ENCODE data around the gene ADD3. TPM values are rescaled to one million over a fixed set of nuclear protein-coding genes. Genes with fewer than 3 reads are reported as not detected.

ADD3 gene
- total and polyA plus RNA-seq, 5 donors from 2014 or later: 341 to 405 (median 376) TPM

DNA sequence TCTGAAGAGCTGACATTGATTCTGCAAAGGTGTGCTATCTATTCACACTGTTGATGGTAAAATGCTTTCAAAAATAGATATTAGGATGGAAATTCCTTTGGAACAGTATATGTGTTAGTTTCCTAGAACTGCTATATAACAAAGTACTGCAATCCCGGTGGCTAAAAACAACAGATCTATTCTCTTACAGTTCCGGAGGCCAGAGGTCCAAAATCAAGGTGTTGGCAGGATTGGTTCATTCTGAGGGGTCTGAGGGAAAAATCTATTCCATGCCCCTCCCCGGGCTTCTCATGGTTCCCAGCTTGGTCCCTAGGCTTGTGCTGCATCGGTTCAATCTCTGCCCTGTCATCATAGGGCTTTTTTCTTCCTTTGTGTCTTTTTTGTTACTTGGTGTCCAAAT, 79.9 kb downstream of the ADD3 start:
- Mint-ChIP-seq H3K36me3 (peaks cover 40% of the 10 kb centered on the region), H3K4me3 (peak overlapping the region in 3 of 4 donors; percentile 7 to 38 (median 15)), H3K9me3 (no peaks in the 10 kb centered on the region), H3K27ac (peak overlapping the region; percentile 63 to 92 (median 72)), H3K4me1 (peaks cover 35 to 92% (median 63%) of the 10 kb centered on the region in 4 donors), H3K27me3 (no peaks in the 10 kb centered on the region)
- ATAC-seq (ENCODE audit: low read depth in 2 of 2) (no peak), DNase-seq (no peak)
- H3K27me3 ChIP-seq (ENCODE audit: control insufficient read depth, insufficient read depth, low read length): no peaks in the 10 kb centered on the region
- H3K36me3 ChIP-seq (ENCODE audit: control insufficient read depth, insufficient read depth, low read length): no peaks in the 10 kb centered on the region
- H3K4me1 ChIP-seq (ENCODE audit: control insufficient read depth, insufficient read depth, low read length, poor library complexity, severe bottlenecking): peaks cover 49% of the 10 kb centered on the region
- H3K27ac ChIP-seq (ENCODE audit: insufficient read depth, low read length, poor library complexity, severe bottlenecking): no peak overlapping the region
- H3K9me3 ChIP-seq (ENCODE audit: control insufficient read depth in 2 of 2, low read length in 2 of 2): no peaks in the 10 kb centered on the region
- no peak overlapping the region for H3K4me3 ChIP-seq (ENCODE audit: low read depth, low read length)

DNA sequence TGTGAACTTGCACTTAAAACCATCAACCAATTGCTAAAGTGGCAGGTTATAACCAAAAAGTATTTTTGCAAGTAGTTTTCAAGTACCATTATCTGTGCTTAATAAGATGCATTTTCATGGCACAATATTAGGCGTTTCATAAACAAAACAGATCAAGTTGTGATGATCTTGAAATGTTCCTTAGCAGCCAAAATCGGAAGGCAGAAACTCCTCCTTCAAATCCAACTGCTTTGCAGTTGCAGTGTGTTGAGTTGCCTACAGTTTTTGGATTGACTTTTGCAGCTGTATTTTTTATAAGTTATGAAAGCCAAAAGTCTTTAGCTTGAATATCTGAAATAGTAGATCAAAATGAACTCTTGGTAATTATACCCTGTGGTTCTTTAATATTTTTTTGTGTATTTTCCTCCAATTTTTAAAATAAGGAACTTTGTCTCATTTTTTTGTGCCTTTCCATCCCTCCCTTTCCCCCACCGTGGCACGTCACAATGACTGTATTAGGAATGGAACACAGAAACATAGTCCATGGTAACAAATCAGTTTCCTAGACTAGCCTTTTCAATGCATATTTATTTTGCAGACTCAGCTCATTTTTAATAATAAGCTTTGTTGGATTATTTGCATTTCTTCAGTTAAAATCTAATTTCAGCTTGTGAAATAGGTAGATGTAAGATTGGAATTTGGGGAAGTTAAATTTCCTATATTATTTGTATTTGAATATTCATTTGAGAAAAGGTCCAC, 80.8 kb downstream of the ADD3 start:
- ATAC-seq (ENCODE audit: low read depth in 2 of 2) (no peak), DNase-seq (no peak)
- Histone ChIP-seq H3K27me3 (ENCODE audit: control insufficient read depth, insufficient read depth, low read length) (no peaks in the 10 kb centered on the region), H3K4me3 (ENCODE audit: low read depth, low read length) (no peak overlapping the region), H3K9me3 (ENCODE audit: control insufficient read depth in 2 of 2, low read length in 2 of 2) (no peaks in the 10 kb centered on the region), H3K27ac (ENCODE audit: insufficient read depth, low read length, poor library complexity, severe bottlenecking) (no peak overlapping the region), H3K4me1 (ENCODE audit: control insufficient read depth, insufficient read depth, low read length, poor library complexity, severe bottlenecking) (peaks cover 44% of the 10 kb centered on the region), H3K36me3 (ENCODE audit: control insufficient read depth, insufficient read depth, low read length) (no peaks in the 10 kb centered on the region)
- no peaks in the 10 kb centered on the region for H3K9me3 Mint-ChIP-seq
- peak overlapping the region in 2 of 4 donors; percentile 2 to 23 for H3K4me3 Mint-ChIP-seq
- H3K36me3 Mint-ChIP-seq: peaks cover 35% of the 10 kb centered on the region
- peak overlapping the region in 1 of 3 donors; percentile 63 for H3K27ac Mint-ChIP-seq
- H3K27me3 Mint-ChIP-seq: no peaks in the 10 kb centered on the region
- peaks cover 30 to 92% (median 61%) of the 10 kb centered on the region in 4 donors for H3K4me1 Mint-ChIP-seq

DNA sequence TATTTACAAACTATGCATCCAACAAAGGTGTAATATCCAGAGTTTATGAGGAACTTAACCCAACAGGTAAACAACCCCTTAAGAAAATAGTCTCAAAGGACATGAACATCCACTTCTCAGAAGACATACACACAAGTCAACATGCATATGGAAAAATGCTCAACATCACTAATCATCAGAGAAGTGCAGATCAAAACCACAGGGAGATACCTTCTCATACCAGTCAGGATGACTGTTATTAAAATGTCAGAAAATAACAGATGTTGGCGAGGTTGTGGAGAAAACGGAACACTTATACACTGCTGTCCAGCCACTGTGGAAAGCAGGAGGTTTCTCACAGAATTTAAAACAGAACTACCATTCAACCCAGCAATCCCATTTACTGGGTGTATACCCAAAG, 84.0 kb downstream of the ADD3 start:
- Mint-ChIP-seq H3K9me3 (no peaks in the 10 kb centered on the region), H3K36me3 (peaks cover 19% of the 10 kb centered on the region), H3K4me1 (peaks cover 44 to 93% (median 63%) of the 10 kb centered on the region in 4 donors), H3K27me3 (no peaks in the 10 kb centered on the region), H3K4me3 (peak overlapping the region in 1 of 4 donors; percentile 19), H3K27ac (peak overlapping the region in 1 of 3 donors; percentile 85)
- no peak for ATAC-seq (ENCODE audit: low read depth in 2 of 2)
- Histone ChIP-seq H3K27me3 (ENCODE audit: control insufficient read depth, insufficient read depth, low read length) (no peaks in the 10 kb centered on the region), H3K9me3 (ENCODE audit: control insufficient read depth in 2 of 2, low read length in 2 of 2) (no peaks in the 10 kb centered on the region), H3K4me3 (ENCODE audit: low read depth, low read length) (no peak overlapping the region), H3K4me1 (ENCODE audit: control insufficient read depth, insufficient read depth, low read length, poor library complexity, severe bottlenecking) (peaks cover 36% of the 10 kb centered on the region), H3K36me3 (ENCODE audit: control insufficient read depth, insufficient read depth, low read length) (no peaks in the 10 kb centered on the region), H3K27ac (ENCODE audit: insufficient read depth, low read length, poor library complexity, severe bottlenecking) (no peak overlapping the region)
- no peak for DNase-seq

DNA sequence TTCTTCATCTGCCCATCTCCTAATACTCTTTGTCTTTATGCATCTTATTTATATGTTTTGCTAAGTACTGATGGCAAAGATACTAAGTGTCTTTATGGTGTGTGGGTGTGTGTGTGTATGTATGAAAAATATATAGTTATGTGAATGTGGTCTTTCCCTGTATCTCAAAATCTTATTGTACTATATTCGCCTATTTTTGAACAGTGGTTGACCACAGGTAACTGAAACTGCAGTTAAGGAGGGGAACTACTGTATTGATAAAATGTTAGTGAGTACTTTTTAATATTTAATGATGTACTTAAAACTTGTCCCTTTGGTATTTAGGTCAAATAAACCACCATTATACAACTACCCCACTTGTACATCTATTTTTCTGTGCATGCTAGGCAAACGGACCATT, 85.9 kb downstream of the ADD3 start:
- H3K4me3 Mint-ChIP-seq: peak overlapping the region in 1 of 4 donors; percentile 29
- Histone ChIP-seq H3K27ac (ENCODE audit: insufficient read depth, low read length, poor library complexity, severe bottlenecking) (no peak overlapping the region), H3K27me3 (ENCODE audit: control insufficient read depth, insufficient read depth, low read length) (no peaks in the 10 kb centered on the region), H3K36me3 (ENCODE audit: control insufficient read depth, insufficient read depth, low read length) (no peaks in the 10 kb centered on the region), H3K9me3 (ENCODE audit: control insufficient read depth in 2 of 2, low read length in 2 of 2) (no peaks in the 10 kb centered on the region), H3K4me3 (ENCODE audit: low read depth, low read length) (peak overlapping the region; percentile 40), H3K4me1 (ENCODE audit: control insufficient read depth, insufficient read depth, low read length, poor library complexity, severe bottlenecking) (peaks cover 19% of the 10 kb centered on the region)
- DNase-seq: no peak
- H3K27me3 Mint-ChIP-seq: no peaks in the 10 kb centered on the region
- peaks cover 14% of the 10 kb centered on the region for H3K36me3 Mint-ChIP-seq
- no peaks in the 10 kb centered on the region for H3K9me3 Mint-ChIP-seq
- H3K4me1 Mint-ChIP-seq: peaks cover 41 to 92% (median 61%) of the 10 kb centered on the region in 4 donors
- ATAC-seq (ENCODE audit: low read depth in 2 of 2): no peak
- no peak overlapping the region for H3K27ac Mint-ChIP-seq

DNA sequence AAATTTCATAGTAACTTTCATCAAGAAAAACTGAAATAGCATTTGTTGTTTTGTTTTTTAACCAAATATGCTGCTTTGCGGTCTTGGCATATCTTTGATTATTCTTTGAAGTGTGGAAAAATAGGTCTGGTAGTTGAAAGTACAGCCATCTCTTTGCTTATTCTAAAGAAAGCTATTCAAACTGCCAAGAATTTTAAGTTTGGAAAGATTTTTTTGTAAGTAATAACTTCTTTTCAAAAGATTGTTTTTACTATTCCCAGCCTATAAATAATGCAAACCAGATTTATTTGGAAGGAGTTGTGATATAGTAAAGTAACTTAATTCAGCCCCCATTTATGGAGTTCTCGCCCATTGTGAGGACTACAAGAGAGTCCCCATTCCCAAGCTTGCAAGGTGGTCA, 87.0 kb downstream of the ADD3 start:
- no peaks in the 10 kb centered on the region for H3K27me3 Mint-ChIP-seq
- ATAC-seq (ENCODE audit: low read depth in 2 of 2): no peak
- Histone ChIP-seq H3K4me3 (ENCODE audit: low read depth, low read length) (no peak overlapping the region), H3K27me3 (ENCODE audit: control insufficient read depth, insufficient read depth, low read length) (no peaks in the 10 kb centered on the region), H3K9me3 (ENCODE audit: control insufficient read depth in 2 of 2, low read length in 2 of 2) (no peaks in the 10 kb centered on the region), H3K27ac (ENCODE audit: insufficient read depth, low read length, poor library complexity, severe bottlenecking) (no peak overlapping the region), H3K4me1 (ENCODE audit: control insufficient read depth, insufficient read depth, low read length, poor library complexity, severe bottlenecking) (peaks cover 21% of the 10 kb centered on the region), H3K36me3 (ENCODE audit: control insufficient read depth, insufficient read depth, low read length) (no peaks in the 10 kb centered on the region)
- H3K27ac Mint-ChIP-seq: peak overlapping the region in 1 of 3 donors; percentile 46
- peaks cover 45 to 87% (median 62%) of the 10 kb centered on the region in 4 donors for H3K4me1 Mint-ChIP-seq
- DNase-seq: no peak
- no peak overlapping the region for H3K4me3 Mint-ChIP-seq
- peaks cover 17% of the 10 kb centered on the region for H3K36me3 Mint-ChIP-seq
- no peaks in the 10 kb centered on the region for H3K9me3 Mint-ChIP-seq

DNA sequence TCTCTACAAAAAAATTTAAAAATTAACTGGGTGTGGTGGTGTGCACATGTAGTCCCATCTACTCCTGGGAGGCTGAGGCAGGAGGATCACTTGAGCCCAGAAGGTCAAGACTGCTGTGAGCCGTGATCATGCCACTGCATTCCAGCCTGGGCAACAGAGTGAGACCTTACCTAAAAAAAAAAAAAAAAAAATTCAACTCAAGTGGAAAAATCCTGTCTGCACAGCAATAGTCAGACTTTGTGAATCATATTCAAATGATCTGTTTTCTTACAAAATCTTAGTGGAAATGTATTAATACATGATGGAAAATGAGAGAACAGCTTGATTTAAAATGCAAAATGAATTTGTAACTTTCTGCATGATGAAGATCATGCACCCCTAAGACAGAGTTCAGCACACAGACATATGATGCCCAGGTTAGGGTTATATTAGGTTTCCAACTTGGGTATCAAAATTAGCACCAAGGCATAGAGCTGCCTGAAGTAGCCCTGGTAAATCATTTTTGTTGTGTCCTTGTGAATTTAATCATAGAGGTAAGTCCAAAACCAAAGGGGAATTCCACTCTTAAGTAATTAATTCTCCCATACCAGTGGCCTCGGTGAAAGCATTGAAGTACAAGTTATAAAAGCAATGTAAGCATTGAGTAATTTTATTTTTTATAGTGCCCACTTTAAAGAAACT, 93.8 kb downstream of the ADD3 start:
- no peak overlapping the region for H3K4me3 Mint-ChIP-seq
- no peaks in the 10 kb centered on the region for H3K27me3 Mint-ChIP-seq
- H3K27ac Mint-ChIP-seq: peak overlapping the region in 2 of 3 donors; percentile 62 to 74

DNA sequence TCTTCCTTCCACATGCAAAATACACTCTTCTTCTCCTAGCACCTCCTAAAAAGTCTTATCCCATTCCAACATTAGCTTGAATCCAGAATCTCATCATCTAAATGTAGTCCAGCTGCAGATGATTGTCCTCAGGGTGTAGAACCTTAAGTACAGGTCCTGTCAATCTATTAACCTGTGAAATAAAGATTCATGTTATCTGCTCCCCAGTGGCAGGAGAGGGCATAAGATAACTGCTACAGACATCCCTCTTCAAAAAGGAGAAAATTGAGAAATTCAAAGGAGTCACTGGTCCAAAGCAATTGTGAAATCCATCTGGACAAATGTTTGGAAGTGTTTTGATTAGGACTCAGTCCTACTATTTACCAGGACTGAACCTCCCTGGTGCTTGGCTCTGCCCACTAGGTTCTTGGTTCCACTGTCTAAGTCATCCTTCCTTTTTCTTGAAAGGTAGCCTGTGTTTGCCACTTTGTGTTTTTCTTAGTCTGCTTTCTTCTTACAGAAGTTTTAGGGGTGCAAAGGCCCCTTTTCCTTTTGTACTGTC, 96.2 kb downstream of the ADD3 start:
- Mint-ChIP-seq H3K4me1 (peaks cover 40 to 75% (median 54%) of the 10 kb centered on the region in 4 donors), H3K27ac (peak overlapping the region; percentile 25 to 99 (median 88)), H3K36me3 (peaks cover 54% of the 10 kb centered on the region), H3K9me3 (no peaks in the 10 kb centered on the region), H3K27me3 (no peaks in the 10 kb centered on the region), H3K4me3 (no peak overlapping the region)
- Histone ChIP-seq H3K27me3 (ENCODE audit: control insufficient read depth, insufficient read depth, low read length) (no peaks in the 10 kb centered on the region), H3K36me3 (ENCODE audit: control insufficient read depth, insufficient read depth, low read length) (peaks cover 50% of the 10 kb centered on the region), H3K4me1 (ENCODE audit: control insufficient read depth, insufficient read depth, low read length, poor library complexity, severe bottlenecking) (peaks cover 5% of the 10 kb centered on the region), H3K9me3 (ENCODE audit: control insufficient read depth in 2 of 2, low read length in 2 of 2) (no peaks in the 10 kb centered on the region), H3K4me3 (ENCODE audit: low read depth, low read length) (no peak overlapping the region), H3K27ac (ENCODE audit: insufficient read depth, low read length, poor library complexity, severe bottlenecking) (no peak overlapping the region)
- ATAC-seq (ENCODE audit: low read depth in 2 of 2) (no peak), DNase-seq (no peak)

More for the DNA sequence above, 93.8 kb downstream of the ADD3 start:
- DNase-seq (no peak), ATAC-seq (ENCODE audit: low read depth in 2 of 2) (no peak)
- no peaks in the 10 kb centered on the region for H3K9me3 ChIP-seq (ENCODE audit: control insufficient read depth in 2 of 2, low read length in 2 of 2)
- H3K4me3 ChIP-seq (ENCODE audit: low read depth, low read length): no peak overlapping the region
- H3K36me3 ChIP-seq (ENCODE audit: control insufficient read depth, insufficient read depth, low read length): peaks cover 40% of the 10 kb centered on the region
- Mint-ChIP-seq H3K36me3 (peaks cover 33% of the 10 kb centered on the region), H3K9me3 (no peaks in the 10 kb centered on the region), H3K4me1 (peaks cover 41 to 75% (median 57%) of the 10 kb centered on the region in 4 donors)
- H3K27me3 ChIP-seq (ENCODE audit: control insufficient read depth, insufficient read depth, low read length): no peaks in the 10 kb centered on the region
- peaks cover 8% of the 10 kb centered on the region for H3K4me1 ChIP-seq (ENCODE audit: control insufficient read depth, insufficient read depth, low read length, poor library complexity, severe bottlenecking)
- H3K27ac ChIP-seq (ENCODE audit: insufficient read depth, low read length, poor library complexity, severe bottlenecking): no peak overlapping the region

Data from CD4-positive, CD25-positive, alpha-beta regulatory T cell (primary cell).